Panc1 (cell line): ENCODE measurements around the gene DBR1. TPM values are rescaled to one million over a fixed set of nuclear protein-coding genes. Genes with fewer than 3 reads are reported as not detected.

Experiments
- ATAC-seq: fragments of 200-7000 bp; cut with Tn5 transposase; 2 replicates; pipeline ENCODE4 v1.9.1; 2020; ENCODE audit warnings: mild to moderate bottlenecking, moderate library complexity
- BruUV-seq: library from RNA; stranded (reverse); fragments of 400-500 nt; replicated peaks from 2 replicates; lab custom pipeline; 2021; lab: Mats Ljungman, UMichigan
- CTCF ChIA-PET: fragments of 300-600 bp; sonication (Branson Sonifier 250); formaldehyde crosslinking; loops from one replicate; lab custom pipeline; 2022; ENCODE audit warnings: antibody characterized with exemption; lab: Charles Lee
- POLR2A ChIA-PET: fragments of 300-600 bp; sonication (Branson Sonifier 250); formaldehyde crosslinking; loops from one replicate; lab custom pipeline; 2022; ENCODE audit warnings: antibody characterized with exemption; lab: Charles Lee
- DNase-seq: peaks from one replicate; pipeline ENCODE4 v3.0.0-alpha.2; 2010; ENCODE audit warnings: low read depth, low spot score
- H3K27ac ChIP-seq: 2 replicates; pipeline ENCODE4 v1.5.1; 2011; ENCODE audit warnings: mild to moderate bottlenecking, low read length, inconsistent platforms
- H3K27me3 ChIP-seq: fragments of 200-500 bp; sonication (Bioruptor generic); 2 replicates; pipeline ENCODE4 v1.6.0; 2014; ENCODE audit warnings: low read length, inconsistent platforms; ENCODE audit not compliant: control insufficient read depth, insufficient read depth
- H3K36me3 ChIP-seq: fragments of 200-500 bp; sonication (Bioruptor generic); 2 replicates; pipeline ENCODE4 v1.5.1; 2014; ENCODE audit warnings: inconsistent platforms, mild to moderate bottlenecking, low read length, moderate library complexity; ENCODE audit not compliant: control insufficient read depth, insufficient read depth
- H3K4me1 ChIP-seq: 2 replicates; pipeline ENCODE4 v1.5.1; 2011; ENCODE audit warnings: inconsistent platforms, mild to moderate bottlenecking, low read length, moderate library complexity; ENCODE audit not compliant: control insufficient read depth, insufficient read depth
- H3K4me3 ChIP-seq, 2 experiments: 2 replicates each; pipeline ENCODE4 v1.5.1; 2011 to 2012; ENCODE audit warnings: low read depth in 2 of 2, low read length in 2 of 2, mild to moderate bottlenecking in 2 of 2, inconsistent platforms in 1 of 2, moderate library complexity in 1 of 2
- H3K9me3 ChIP-seq: fragments of 200-500 bp; sonication (Bioruptor generic); 2 replicates; pipeline ENCODE4 v1.5.1; 2014; ENCODE audit warnings: low read depth, mild to moderate bottlenecking, inconsistent platforms, low read length, moderate library complexity; ENCODE audit not compliant: control insufficient read depth, insufficient read depth
- CTCF ChIP-seq: fragments of 450-650 bp; IDR thresholded peaks from 2 replicates; pipeline ENCODE4 v1.5.1; 2017; ENCODE audit warnings: mild to moderate bottlenecking
- POLR2AphosphoS5 ChIP-seq: IDR thresholded peaks from 2 replicates; pipeline ENCODE4 v1.6.1; 2012; ENCODE audit warnings: mild to moderate bottlenecking, low read depth, low read length, moderate library complexity
- REST ChIP-seq, 2 experiments: IDR thresholded peaks; 2 replicates each; pipeline ENCODE4 v1.6.1; 2011 to 2012; ENCODE audit warnings: low read depth in 2 of 2, control low read depth in 1 of 2, low read length in 1 of 2, mild to moderate bottlenecking in 1 of 2, moderate library complexity in 1 of 2; ENCODE audit not compliant: insufficient read depth in 1 of 2
- SIN3A ChIP-seq: IDR thresholded peaks from 2 replicates; pipeline ENCODE4 v1.6.1; 2012; ENCODE audit warnings: low read depth, mild to moderate bottlenecking, low read length, moderate library complexity, borderline replicate concordance; ENCODE audit not compliant: insufficient read depth
- TCF7L2 ChIP-seq: IDR thresholded peaks from 2 replicates; pipeline ENCODE4 v1.6.1; 2011; ENCODE audit warnings: mild to moderate bottlenecking, low read depth, low read length, inconsistent platforms
- in situ Hi-C: cut with HindIII; loops from 2 replicates; pipeline ENCODE4 v1.10.0; 2016; ENCODE audit warnings: low sequenced_read_pairs, low pct_unique_long_range_greater_than_20kb
- intact Hi-C: fragments of 100-400 bp; cut with micrococcal nuclease; formaldehyde crosslinking; loops from one replicate; pipeline ENCODE4 v1.10.0; 2022; ENCODE audit not compliant: unreplicated experiment
- total RNA-seq: library from RNA; stranded (reverse); gene quantifications from one replicate; pipeline ENCODE4 v1.2.1, GENCODE V29; 2021; ENCODE audit not compliant: unreplicated experiment

DBR1 gene
- total RNA-seq, 1 experiment from 2014 or later, result 21.8 TPM

GRCh38 chr3:138118612-138119422 lies 55.9 kb downstream of the DBR1 start:
- CTCF ChIA-PET, result interaction anchor here (0.9 to 1.0 kb wide), 2 partner anchors 48 to 50 kb away, joined by 4 to 7 read pairs; no protein-coding TSS in a partner anchor
- ATAC-seq (peak; percentile 80), DNase-seq (peak; percentile 72)
- Histone ChIP-seq H3K27me3 (no peaks in the 10 kb centered on the region), H3K4me3 (no peak overlapping the region), H3K4me1 (peaks cover 9% of the 10 kb centered on the region), H3K9me3 (no peaks in the 10 kb centered on the region; the same call in 1 of the 2 replicates), H3K36me3 (no peaks in the 10 kb centered on the region; the same call in 1 of the 2 replicates), H3K27ac (no peak overlapping the region)
- POLR2A ChIA-PET, result interaction anchor here (0.6 kb wide), 1 partner anchor 42 kb away, joined by 5 read pairs; no protein-coding TSS in a partner anchor
- in situ Hi-C loops, result no loop called here
- no peak for TF ChIP-seq SIN3A
- no peak for TF ChIP-seq REST (IDR thresholded peaks at IDR 0.05; ENCODE audit: insufficient read depth in 1 of 2, low read depth in 2 of 2, low read length in 1 of 2)
- TF ChIP-seq TCF7L2, result no peak
- TF ChIP-seq CTCF, result peak; percentile 96
- TF ChIP-seq POLR2AphosphoS5, result no peak
- intact Hi-C loops, result loop anchor here (1.0 kb wide), 1 partner anchor 51 kb away; no protein-coding TSS in a partner anchor
- BruUV-seq, result no TSS peak

- Histone ChIP-seq H3K9me3 (no peaks in the 10 kb centered on the region), H3K36me3 (no peaks in the 10 kb centered on the region; the same call in 1 of the 2 replicates), H3K27me3 (no peaks in the 10 kb centered on the region), H3K4me3 (peak within 1 kb of the TSS; percentile 72 to 75), H3K27ac (peak within 1 kb of the TSS; percentile 89), H3K4me1 (peaks cover 9% of the 10 kb centered on the region)
- BruUV-seq, result no TSS peak
- intact Hi-C loops (no loop called here), in situ Hi-C loops (no loop called here)
- no peak; the same call in none of the 2 replicates for TF ChIP-seq POLR2AphosphoS5
- peak; percentile 92 for TF ChIP-seq CTCF
- TF ChIP-seq TCF7L2, result no peak; the same call in 1 of the 2 replicates
- peak; percentile 61; the same call in 1 of the 2 replicates for TF ChIP-seq SIN3A
- no peak for TF ChIP-seq REST (IDR thresholded peaks at IDR 0.05; ENCODE audit: insufficient read depth in 1 of 2, low read depth in 2 of 2, low read length in 1 of 2)
- DNase-seq (no peak), ATAC-seq (peak; percentile 92)
- ChIA-PET CTCF (interaction anchor here (0.6 kb wide), 1 partner anchor 12 kb away, joined by 5 read pairs; no protein-coding TSS in a partner anchor), POLR2A (no interaction called here)
These were observed 59.4 kb downstream of the DBR1 start, which contains the start of gene DZIP1L for GRCh38 chr3:138114988-138115971. Gene DZIP1L, minus strand, starts transcription at chr3:138115608. Its CDS starts 11,637 bp downstream, at chr3:138103971.
